Measurements from ENCODE around the gene POLRMT. TPM values are rescaled to one million over a fixed set of nuclear protein-coding genes. Genes with fewer than 3 reads are reported as not detected.

The POLRMT gene
- total RNA-seq, 4 donors from 2014 or later = 22.1 to 39.5 (median 28.1) TPM

- Histone ChIP-seq H3K36me3 (peaks cover 0 to 93% of the 10 kb centered on the region in 2 donors), H3K27me3 (no peaks in the 10 kb centered on the region), H3K27ac (peak overlapping the region in 1 of 4 donors; percentile 17), H3K9me3 (no peaks in the 10 kb centered on the region), H3K4me3 (no peak overlapping the region), H3K4me1 (peaks cover 0 to 7% (median 0%) of the 10 kb centered on the region in 3 donors)
- ATAC-seq = no peak
- 83 to 100% methylated on average over 1 to 2 of the region's 24 CpGs for WGBS, 2 donors (ENCODE audit: low coverage in 1 of 2)
- TF ChIP-seq POLR2AphosphoS5 (IDR thresholded peaks at IDR 0.05) (no peak), POLR2A (IDR thresholded peaks at IDR 0.05) (no peak), EP300 (IDR thresholded peaks at IDR 0.05) (no peak), CTCF (IDR thresholded peaks at IDR 0.05) (no peak)
Measured at GRCh38 chr19:624433-625109, 8.8 kb downstream of the POLRMT start.

GRCh38 chr19:623974-624373 is 9.4 kb downstream of the POLRMT start:
- TF ChIP-seq POLR2A (IDR thresholded peaks at IDR 0.05) = no peak
- TF ChIP-seq CTCF (IDR thresholded peaks at IDR 0.05) = no peak
- no peak for TF ChIP-seq POLR2AphosphoS5 (IDR thresholded peaks at IDR 0.05)
- no peak for TF ChIP-seq EP300 (IDR thresholded peaks at IDR 0.05)
- WGBS, 2 donors (ENCODE audit: low coverage in 1 of 2) = 70 to 72% methylated on average over 8 to 24 of the region's 24 CpGs
- no peak for ATAC-seq
- peaks cover 0 to 93% of the 10 kb centered on the region in 2 donors for H3K36me3 ChIP-seq
- no peaks in the 10 kb centered on the region for H3K9me3 ChIP-seq
- no peaks in the 10 kb centered on the region for H3K27me3 ChIP-seq
- peaks cover 0 to 1% (median 0%) of the 10 kb centered on the region in 3 donors for H3K4me1 ChIP-seq
- no peak overlapping the region for H3K4me3 ChIP-seq
- H3K27ac ChIP-seq = no peak overlapping the region

GRCh38 chr19:623175-623916 is 10.0 kb downstream of the POLRMT start:
- H3K27me3 ChIP-seq = peaks cover 3% of the 10 kb centered on the region
- TF ChIP-seq CTCF (IDR thresholded peaks at IDR 0.05) (no peak), EP300 (IDR thresholded peaks at IDR 0.05) (no peak), POLR2A (IDR thresholded peaks at IDR 0.05) (no peak), POLR2AphosphoS5 (IDR thresholded peaks at IDR 0.05) (no peak)
- H3K36me3 ChIP-seq = peaks cover 0 to 93% of the 10 kb centered on the region in 2 donors
- ATAC-seq = no peak
- no peaks in the 10 kb centered on the region for H3K9me3 ChIP-seq
- peak overlapping the region in 1 of 4 donors; percentile 38 for H3K27ac ChIP-seq
- 83 to 93% methylated on average over 1 to 3 of the region's 44 CpGs for WGBS, 2 donors (ENCODE audit: low coverage in 1 of 2)
- H3K4me3 ChIP-seq = no peak overlapping the region
- H3K4me1 ChIP-seq = no peaks in the 10 kb centered on the region

- Histone ChIP-seq H3K4me3 (no peak overlapping the region), H3K27me3 (peaks cover 9% of the 10 kb centered on the region), H3K27ac (no peak overlapping the region), H3K4me1 (no peaks in the 10 kb centered on the region), H3K36me3 (peaks cover 0 to 93% of the 10 kb centered on the region in 2 donors), H3K9me3 (no peaks in the 10 kb centered on the region)
- ATAC-seq = no peak
- no CpG with 5 or more reads among the region's 37 CpGs for WGBS, 2 donors (ENCODE audit: low coverage in 1 of 2)
- TF ChIP-seq CTCF (IDR thresholded peaks at IDR 0.05) (no peak), EP300 (IDR thresholded peaks at IDR 0.05) (no peak), POLR2AphosphoS5 (IDR thresholded peaks at IDR 0.05) (no peak), POLR2A (IDR thresholded peaks at IDR 0.05) (no peak)
Measured at GRCh38 chr19:622666-623065, 10.7 kb downstream of the POLRMT start.
